Osteoblast (primary cell): ENCODE data around the gene VAV2. TPM values are rescaled to one million over a fixed set of nuclear protein-coding genes. Genes with fewer than 3 reads are reported as not detected.
"Not testable (repeated sequence)": the region's sequence is repeated elsewhere in the genome, so short reads cannot be mapped to it uniquely, and the experiment has no call there.

ENCODE experiments used
- DNase-seq: peaks from one replicate; pipeline ENCODE4 v3.0.0; 2011; ENCODE audit warnings: low spot score, mixed read lengths; ENCODE audit not compliant: insufficient read length; ENCODE audit errors: missing footprints
- H2AFZ ChIP-seq: 2 replicates; pipeline ENCODE4 v1.6.0; 2011; ENCODE audit warnings: mild to moderate bottlenecking, low read length
- H3K27ac ChIP-seq: 2 replicates; pipeline ENCODE4 v1.5.1; 2011; ENCODE audit warnings: mild to moderate bottlenecking, low read depth, low read length, moderate library complexity
- H3K27me3 ChIP-seq: 2 replicates; pipeline ENCODE4 v1.6.0; 2012; ENCODE audit warnings: mild to moderate bottlenecking, control low read depth, inconsistent platforms, low read length, moderate library complexity; ENCODE audit not compliant: insufficient read depth
- H3K36me3 ChIP-seq: 2 replicates; pipeline ENCODE4 v1.5.1; 2011; ENCODE audit warnings: mild to moderate bottlenecking, low read length, control low read depth, moderate library complexity; ENCODE audit not compliant: insufficient read depth
- H3K4me1 ChIP-seq: 2 replicates; pipeline ENCODE4 v1.5.1; 2011; ENCODE audit warnings: mild to moderate bottlenecking, low read length, control low read depth, moderate library complexity; ENCODE audit not compliant: insufficient read depth
- H3K4me2 ChIP-seq: 2 replicates; pipeline ENCODE4 v1.6.0; 2011; ENCODE audit warnings: mild to moderate bottlenecking, low read length; ENCODE audit not compliant: insufficient read depth
- H3K4me3 ChIP-seq: fragments of 200-600 bp; sonication (generic); 3 replicates; pipeline ENCODE4 v1.5.1; 2012; ENCODE audit warnings: mild to moderate bottlenecking, low read length, inconsistent platforms; ENCODE audit not compliant: insufficient read depth
- H3K79me2 ChIP-seq: 2 replicates; pipeline ENCODE4 v1.6.0; 2012; ENCODE audit warnings: mild to moderate bottlenecking, low read length, control low read depth, inconsistent platforms; ENCODE audit not compliant: insufficient read depth
- H3K9me3 ChIP-seq: 2 replicates; pipeline ENCODE4 v1.5.1; 2011; ENCODE audit warnings: low read depth, low read length, control low read depth
- H4K20me1 ChIP-seq: 2 replicates; pipeline ENCODE4 v1.6.0; 2012; ENCODE audit warnings: mild to moderate bottlenecking, low read length, control low read depth; ENCODE audit not compliant: insufficient read depth
- total RNA-seq: library from RNA; depleted of rRNA; stranded (reverse); fragments of >200 nt; gene quantifications from 2 replicates; pipeline ENCODE4 v1.2.3, GENCODE V29; 2012
- TF ChIP-seq, protein P1 (sequence below): IDR thresholded peaks from 2 replicates; pipeline ENCODE4 v1.5.1; 2011; ENCODE audit warnings: mild to moderate bottlenecking, low read depth, low read length, moderate library complexity; ENCODE audit errors: extremely low read depth

The VAV2 gene
- total RNA-seq, 1 donor: 8.0 TPM

DNA sequence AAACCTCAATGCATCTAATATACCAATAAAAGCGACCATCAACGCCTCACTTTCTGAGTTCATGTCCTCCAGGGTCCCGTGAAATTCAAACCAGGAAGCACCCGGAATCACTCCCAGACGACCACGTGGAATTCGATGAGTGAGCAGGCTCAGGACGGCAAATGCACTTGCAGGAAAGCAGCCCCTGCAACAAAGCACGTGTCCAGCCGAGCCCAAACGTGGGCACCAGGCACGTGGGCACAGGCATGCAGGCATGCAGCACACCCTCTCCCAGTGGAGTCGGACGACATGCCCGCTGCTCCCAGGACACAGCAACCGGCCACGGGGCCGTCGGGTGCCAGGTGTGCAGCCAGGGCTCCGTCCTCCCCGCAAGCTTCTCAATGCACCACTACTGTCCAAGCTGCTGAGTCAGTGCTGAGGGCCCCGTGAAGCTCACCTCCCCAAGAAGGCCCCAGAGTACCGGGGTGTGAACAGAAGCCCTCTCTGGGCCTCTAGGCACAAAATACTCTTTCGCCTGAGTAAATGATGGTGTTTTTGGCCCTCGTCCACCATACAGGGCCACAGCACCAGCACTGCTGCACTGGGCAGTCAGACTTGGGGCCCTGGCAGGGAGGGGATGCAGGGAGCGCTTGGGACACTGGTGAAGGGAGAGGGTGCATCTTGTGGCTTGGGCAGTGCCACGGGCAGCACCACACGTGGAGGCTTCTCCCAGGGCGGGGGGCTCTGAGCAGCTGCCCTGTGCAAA lies 87.6 kb downstream of the VAV2 start:
- peak; percentile 86 for DNase-seq

DNA sequence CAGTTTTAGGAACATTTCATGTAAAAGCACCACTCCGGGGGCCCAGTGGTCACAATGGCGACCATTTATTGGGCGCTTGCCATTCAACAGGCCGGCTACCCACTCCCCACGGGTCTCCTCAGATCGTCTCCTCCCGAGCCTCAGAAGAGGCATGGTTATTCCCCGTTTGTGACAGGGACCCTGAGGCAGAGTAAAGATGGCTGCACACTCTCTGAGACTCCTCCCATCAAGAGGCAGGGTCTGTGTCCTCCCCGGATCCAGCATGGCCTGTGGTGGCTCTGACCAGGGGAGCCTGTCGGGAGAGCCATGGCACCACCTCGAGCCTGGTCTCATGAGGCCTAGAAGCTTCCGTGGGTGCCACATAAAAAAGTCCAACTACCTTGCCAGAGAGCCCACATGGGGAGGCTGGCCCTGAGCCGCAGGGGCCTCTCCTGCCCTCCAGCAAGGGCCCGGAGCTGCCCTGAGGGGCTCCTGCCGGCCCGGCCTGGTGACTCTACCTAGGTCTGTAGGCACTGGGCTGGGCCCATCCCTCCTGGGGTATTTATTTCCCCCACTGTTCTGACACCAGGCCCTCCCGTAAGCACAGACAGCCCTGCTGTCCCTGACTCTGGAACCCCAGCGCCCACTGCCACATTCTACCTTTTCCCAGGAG lies 90.8 kb downstream of the VAV2 start:
- peaks cover 37% of the 10 kb centered on the region for H4K20me1 ChIP-seq

More for the DNA sequence above, 87.6 kb downstream of the VAV2 start:
- Histone ChIP-seq H4K20me1 (peaks cover 43% of the 10 kb centered on the region), H3K4me2 (no peak overlapping the region), H3K27me3 (no peaks in the 10 kb centered on the region), H3K27ac (no peak overlapping the region), H3K9me3 (no peaks in the 10 kb centered on the region), H2AFZ (no peak overlapping the region), H3K4me1 (peaks cover 7% of the 10 kb centered on the region), H3K4me3 (no peak overlapping the region), H3K79me2 (peaks cover 62% of the 10 kb centered on the region), H3K36me3 (no peaks in the 10 kb centered on the region)
- TF ChIP-seq, protein P1, sequence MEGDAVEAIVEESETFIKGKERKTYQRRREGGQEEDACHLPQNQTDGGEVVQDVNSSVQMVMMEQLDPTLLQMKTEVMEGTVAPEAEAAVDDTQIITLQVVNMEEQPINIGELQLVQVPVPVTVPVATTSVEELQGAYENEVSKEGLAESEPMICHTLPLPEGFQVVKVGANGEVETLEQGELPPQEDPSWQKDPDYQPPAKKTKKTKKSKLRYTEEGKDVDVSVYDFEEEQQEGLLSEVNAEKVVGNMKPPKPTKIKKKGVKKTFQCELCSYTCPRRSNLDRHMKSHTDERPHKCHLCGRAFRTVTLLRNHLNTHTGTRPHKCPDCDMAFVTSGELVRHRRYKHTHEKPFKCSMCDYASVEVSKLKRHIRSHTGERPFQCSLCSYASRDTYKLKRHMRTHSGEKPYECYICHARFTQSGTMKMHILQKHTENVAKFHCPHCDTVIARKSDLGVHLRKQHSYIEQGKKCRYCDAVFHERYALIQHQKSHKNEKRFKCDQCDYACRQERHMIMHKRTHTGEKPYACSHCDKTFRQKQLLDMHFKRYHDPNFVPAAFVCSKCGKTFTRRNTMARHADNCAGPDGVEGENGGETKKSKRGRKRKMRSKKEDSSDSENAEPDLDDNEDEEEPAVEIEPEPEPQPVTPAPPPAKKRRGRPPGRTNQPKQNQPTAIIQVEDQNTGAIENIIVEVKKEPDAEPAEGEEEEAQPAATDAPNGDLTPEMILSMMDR: no peak

DNA sequence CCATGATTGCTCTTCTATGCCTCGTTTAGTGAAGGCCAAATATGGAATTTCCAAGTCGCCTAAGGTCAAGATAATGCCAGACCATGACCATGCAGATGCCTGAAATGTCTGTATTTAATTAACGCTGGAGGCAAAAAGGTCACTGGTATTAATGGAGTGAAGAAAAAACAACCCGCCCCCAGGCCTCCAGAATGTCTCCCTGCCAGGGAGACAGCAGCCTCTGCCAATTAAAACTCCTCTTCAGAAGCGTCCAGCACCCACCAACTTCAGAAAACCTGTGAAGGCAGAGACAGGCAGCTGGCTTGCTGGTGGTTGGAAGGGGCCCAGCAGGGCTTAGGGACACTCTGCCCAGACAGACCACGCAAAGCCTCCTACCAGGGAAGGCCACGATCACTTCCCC lies 94.4 kb downstream of the VAV2 start:
- Histone ChIP-seq H2AFZ (no peak overlapping the region), H3K4me2 (no peak overlapping the region), H4K20me1 (peaks cover 27% of the 10 kb centered on the region), H3K27me3 (no peaks in the 10 kb centered on the region), H3K79me2 (peaks cover 23% of the 10 kb centered on the region), H3K9me3 (no peaks in the 10 kb centered on the region), H3K27ac (no peak overlapping the region), H3K4me3 (no peak overlapping the region), H3K36me3 (no peaks in the 10 kb centered on the region), H3K4me1 (no peaks in the 10 kb centered on the region)
- no peak for DNase-seq
- TF ChIP-seq, protein P1: no peak

More for the DNA sequence above, 90.8 kb downstream of the VAV2 start:
- Histone ChIP-seq H3K9me3 (no peaks in the 10 kb centered on the region), H3K4me2 (no peak overlapping the region), H3K4me1 (peaks cover 7% of the 10 kb centered on the region), H2AFZ (no peak overlapping the region), H3K79me2 (peaks cover 45% of the 10 kb centered on the region), H3K4me3 (no peak overlapping the region), H3K27ac (no peak overlapping the region), H3K27me3 (no peaks in the 10 kb centered on the region), H3K36me3 (no peaks in the 10 kb centered on the region)
- TF ChIP-seq, protein P1: no peak
- no peak for DNase-seq

DNA sequence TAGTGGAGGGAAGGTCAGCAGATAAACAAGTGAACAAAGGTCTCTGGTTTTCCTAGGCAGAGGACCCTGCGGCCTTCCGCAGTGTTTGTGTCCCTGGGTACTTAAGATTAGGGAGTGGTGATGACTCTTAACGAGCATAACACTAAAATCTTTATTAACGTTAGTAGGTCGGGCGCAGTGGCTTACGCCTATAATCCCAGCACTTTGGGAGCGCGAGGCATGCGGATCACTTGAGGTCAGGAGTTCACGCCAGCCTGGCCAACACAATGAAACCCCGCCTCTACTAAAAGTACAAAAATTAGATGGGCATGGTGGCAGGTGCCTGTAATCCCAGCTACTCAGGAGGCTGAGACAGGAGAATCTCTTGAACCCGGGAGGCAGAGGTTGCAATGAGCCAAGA lies 96.1 kb downstream of the VAV2 start:
- Histone ChIP-seq H4K20me1 (peaks cover 22% of the 10 kb centered on the region), H3K79me2 (peaks cover 14% of the 10 kb centered on the region)
- not testable (repeated sequence) for H3K9me3 ChIP-seq, H2AFZ ChIP-seq, H3K4me3 ChIP-seq, H3K27ac ChIP-seq, H3K36me3 ChIP-seq, DNase-seq, H3K27me3 ChIP-seq, H3K4me2 ChIP-seq, H3K4me1 ChIP-seq
